HEK293 (cell line): ENCODE results near the gene ITGB4.

Experiments used
- YY1 ChIP-seq: fragments of 450-650 bp; formaldehyde crosslinking; IDR thresholded peaks from 2 replicates; pipeline ENCODE4 v1.5.1; 2018; ENCODE audit warnings: missing biosample characterization, missing genetic modification characterization
- ZNF335 ChIP-seq: fragments of 450-650 bp; formaldehyde crosslinking; conservative IDR thresholded peaks from 2 replicates; pipeline ENCODE4 v1.5.1; 2016; ENCODE audit warnings: missing biosample characterization, missing genetic modification characterization
- ZNF692 ChIP-seq: fragments of 450-650 bp; formaldehyde crosslinking; IDR thresholded peaks from 2 replicates; pipeline ENCODE4 v1.5.1; 2016; ENCODE audit warnings: missing biosample characterization, missing genetic modification characterization

GRCh38 chr17:75691801-75692626 lies 29.2 kb upstream of the ITGB4 start:
- no peak for TF ChIP-seq ZNF335
- no peak for TF ChIP-seq YY1 (tag by site-specific recombination)
- no peak for TF ChIP-seq ZNF692 (tag by site-specific recombination)
